ENCODE results near the gene A2M.

Gene A2M

DNA sequence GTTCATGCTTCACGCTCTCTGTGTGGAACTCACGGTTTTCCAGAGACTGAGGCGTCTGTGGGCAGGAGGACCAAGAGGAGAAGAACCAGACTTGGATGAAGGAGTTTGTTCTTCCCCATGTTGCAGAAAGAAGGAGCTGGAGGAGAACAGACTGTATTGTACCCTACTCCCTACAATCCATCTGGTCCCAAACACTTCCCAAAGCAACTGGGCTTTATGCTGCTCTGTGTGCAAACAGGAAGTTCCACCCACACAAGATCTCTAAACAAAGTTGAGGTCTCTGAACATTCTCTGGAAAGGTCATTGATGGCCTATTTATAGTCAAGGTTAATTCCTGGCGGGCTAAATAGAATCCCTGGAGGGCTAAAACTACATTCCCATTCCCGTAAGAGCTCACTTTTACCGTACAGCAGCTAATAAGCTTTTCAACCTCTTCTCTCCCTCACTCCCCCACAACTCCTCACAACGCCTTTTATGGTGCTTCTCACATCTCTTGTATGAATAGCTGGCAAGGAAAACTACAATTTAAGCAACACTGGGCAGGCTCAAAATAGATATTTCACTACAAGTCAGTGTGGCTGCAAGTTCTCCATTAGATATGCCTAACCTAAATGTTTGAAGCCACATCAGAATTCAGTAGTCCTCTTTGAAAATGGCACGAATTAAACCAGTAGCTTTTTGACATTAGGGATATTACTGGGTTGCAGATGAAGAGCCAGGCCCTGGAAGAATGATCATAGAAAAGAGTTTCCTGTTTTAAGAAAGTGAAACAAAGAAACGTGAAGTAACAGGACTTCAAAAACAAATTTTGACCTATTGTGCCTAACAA lies at the start of gene A2M:
Gene A2M (minus strand): TSS at position 189 of the 829 bp plus-strand sequence. CDS start 70 bp downstream, at position 119.
- H3K4me3 ChIP-seq (ENCODE audit: low read depth, low read length): no peak within 1 kb of the TSS
- TF ChIP-seq CTCF (IDR thresholded peaks at IDR 0.05; ENCODE audit: insufficient read depth, low read depth, low read length, missing control alignments): no peak
- DNase-seq (ENCODE audit: low read depth): no peak

GRCh38 chr12:9163392-9163791 lies 47.7 kb upstream of the A2M start:
- no peak for TF ChIP-seq CTCF (IDR thresholded peaks at IDR 0.05; ENCODE audit: insufficient read depth, low read depth, low read length, missing control alignments)
- no peak for DNase-seq (ENCODE audit: low read depth)
- no peak overlapping the region for H3K4me3 ChIP-seq (ENCODE audit: low read depth, low read length)

DNA sequence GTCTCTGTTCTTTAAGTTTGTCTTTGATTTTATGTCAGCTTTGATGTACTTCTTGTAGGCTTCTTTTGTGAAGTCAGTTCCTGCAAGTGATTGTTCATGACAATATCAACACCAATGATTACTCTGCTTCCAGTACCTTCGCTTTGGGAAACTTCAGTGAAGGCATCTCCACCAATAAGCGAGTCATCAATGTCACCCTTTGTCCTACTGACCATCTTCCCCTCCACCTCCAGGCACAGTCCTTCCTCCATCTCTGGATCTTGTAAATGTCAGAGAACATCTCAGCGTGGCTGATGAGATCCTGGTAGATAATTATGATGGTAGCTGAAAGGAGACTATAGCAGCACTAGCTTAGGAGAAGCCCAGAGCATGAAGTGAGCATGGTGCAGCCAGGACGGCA lies 40.4 kb upstream of the A2M start:
- H3K4me3 ChIP-seq (ENCODE audit: low read depth, low read length): no peak overlapping the region
- no peak for TF ChIP-seq CTCF (IDR thresholded peaks at IDR 0.05; ENCODE audit: insufficient read depth, low read depth, low read length, missing control alignments)
- no peak for DNase-seq (ENCODE audit: low read depth)

DNA sequence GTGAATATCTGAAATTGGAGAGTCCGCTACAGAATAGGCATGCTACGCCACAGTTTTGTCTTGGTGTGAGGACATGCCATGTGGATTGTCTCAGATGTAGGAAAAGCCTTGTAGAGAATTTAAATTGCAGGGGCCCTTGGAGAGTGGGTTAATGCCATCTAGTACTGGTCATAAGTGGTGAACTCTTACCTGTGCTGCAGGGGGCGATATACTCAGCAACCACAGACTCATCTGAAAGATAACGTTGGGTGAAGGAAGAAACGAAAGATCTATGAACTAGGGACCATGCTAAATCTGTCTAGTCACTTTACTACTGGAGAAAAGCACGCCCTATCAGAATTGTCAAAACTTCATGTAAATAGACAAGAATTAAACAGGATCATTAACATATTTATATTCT lies 33.7 kb upstream of the A2M start:
- no peak overlapping the region for H3K4me3 ChIP-seq (ENCODE audit: low read depth, low read length)
- peak; percentile 18 for TF ChIP-seq CTCF (IDR thresholded peaks at IDR 0.05; ENCODE audit: insufficient read depth, low read depth, low read length, missing control alignments)
- DNase-seq (ENCODE audit: low read depth): no peak

- no peak for TF ChIP-seq CTCF (IDR thresholded peaks at IDR 0.05; ENCODE audit: insufficient read depth, low read depth, low read length, missing control alignments)
Observed at GRCh38 chr12:9148926-9149325, 33.2 kb upstream of the A2M start.

DNA sequence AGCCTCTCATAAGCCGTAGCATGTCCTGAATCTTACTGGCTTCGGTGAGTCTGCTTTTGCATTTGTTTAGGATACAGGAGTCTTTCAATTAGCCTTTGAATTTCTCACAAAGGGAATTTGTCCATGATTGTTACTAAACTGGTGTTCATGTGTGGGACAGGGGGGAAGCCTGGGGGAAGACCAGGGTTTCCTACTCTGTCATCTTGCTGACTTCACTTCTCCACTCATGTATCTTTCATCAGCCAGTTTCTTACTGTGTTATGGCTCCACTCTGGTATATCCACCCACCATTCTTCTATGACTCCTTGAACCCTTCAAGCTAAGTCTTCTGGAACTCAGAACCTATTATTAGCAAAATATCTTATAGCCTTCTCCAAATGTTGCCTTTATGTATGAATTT lies 31.7 kb upstream of the A2M start:
- no peak for DNase-seq (ENCODE audit: low read depth)
- H3K4me3 ChIP-seq (ENCODE audit: low read depth, low read length): no peak overlapping the region
- no peak for TF ChIP-seq CTCF (IDR thresholded peaks at IDR 0.05; ENCODE audit: insufficient read depth, low read depth, low read length, missing control alignments)

More at GRCh38 chr12:9148926-9149325, 33.2 kb upstream of the A2M start:
- no peak overlapping the region for H3K4me3 ChIP-seq (ENCODE audit: low read depth, low read length)
- DNase-seq (ENCODE audit: low read depth): no peak

- no peak for DNase-seq (ENCODE audit: low read depth)
- no peak overlapping the region for H3K4me3 ChIP-seq (ENCODE audit: low read depth, low read length)
- no peak for TF ChIP-seq CTCF (IDR thresholded peaks at IDR 0.05; ENCODE audit: insufficient read depth, low read depth, low read length, missing control alignments)
Observed at GRCh38 chr12:9144730-9145106, 29.0 kb upstream of the A2M start.
